Measurements from ENCODE around the gene SLC12A6.

DNA sequence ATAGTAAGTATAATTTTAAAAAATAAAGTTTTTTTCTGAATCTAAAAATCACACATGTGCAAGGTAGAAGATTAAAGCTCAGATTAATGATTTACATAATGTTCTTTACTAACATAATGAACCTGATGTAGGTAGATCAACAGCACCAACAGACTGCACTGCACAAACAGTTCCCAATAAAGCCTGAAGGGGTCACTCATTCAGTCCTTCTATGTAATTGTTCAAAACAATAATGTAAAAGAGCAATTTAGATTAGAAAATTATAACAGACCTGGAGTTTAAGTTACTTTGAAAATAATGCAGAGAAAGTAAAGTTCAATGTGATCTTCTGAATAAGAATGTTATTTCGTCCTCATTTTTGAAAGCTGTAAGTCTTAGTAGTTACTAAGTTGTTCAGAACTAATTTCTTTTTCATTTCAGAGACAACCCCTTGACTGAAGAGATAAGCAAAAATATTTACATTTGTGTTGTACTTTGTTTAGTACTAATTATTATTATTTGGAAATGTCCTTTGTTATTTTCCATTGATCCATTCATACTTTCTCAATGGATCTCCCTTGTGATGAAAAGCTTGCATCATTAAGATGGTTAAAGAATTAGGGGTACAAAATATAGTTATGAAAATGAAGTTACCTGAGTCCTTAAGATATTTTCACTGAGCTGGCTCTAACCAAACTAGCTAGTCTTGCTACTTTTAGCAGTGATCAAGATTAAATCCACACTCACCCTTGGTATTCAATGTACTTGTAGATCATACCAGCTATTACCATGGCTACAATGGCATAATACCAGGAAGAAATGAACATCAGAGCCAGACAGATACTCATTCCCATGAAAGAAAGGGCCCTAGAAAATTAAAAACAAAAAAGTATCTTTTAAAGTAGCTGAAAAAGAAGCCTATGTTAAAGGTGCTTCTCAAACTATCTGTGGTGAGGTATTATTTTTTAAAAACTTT is 95.9 kb downstream of the SLC12A6 start:
- TF ChIP-seq FOXP2 (optimal IDR thresholded peaks at IDR 0.05; ENCODE audit: control extremely low read depth, extremely low read length, insufficient read depth), result no peak
- TF ChIP-seq POLR2AphosphoS5 (IDR thresholded peaks at IDR 0.05; ENCODE audit: borderline replicate concordance, low read depth, low read length), result no peak
- TF ChIP-seq EZH2 (IDR thresholded peaks at IDR 0.05), result no peak

Data from SK-N-MC (cell line).